Stimulated activated CD4-positive, alpha-beta T cell treated with anti-CD3 and anti-CD28 coated beads, Interleukin-4, amount 100 ng/mL, for 1 hour (primary cell): ENCODE data around the gene P2RY14.

ENCODE experiments used
- DNase-seq: peaks from one replicate; pipeline ENCODE4 v3.0.0-alpha.2; 2020

Gene P2RY14

GRCh38 chr3:151300539-151300938, 22.2 kb upstream of the P2RY14 start:
- no peak for DNase-seq

GRCh38 chr3:151299006-151299405, 20.7 kb upstream of the P2RY14 start:
- DNase-seq: no peak

GRCh38 chr3:151297429-151297828, 19.1 kb upstream of the P2RY14 start:
- DNase-seq: no peak

- no peak for DNase-seq
These were observed 17.9 kb upstream of the P2RY14 start for GRCh38 chr3:151296226-151296625.

GRCh38 chr3:151293127-151293526, 14.8 kb upstream of the P2RY14 start:
- DNase-seq: no peak

GRCh38 chr3:151290673-151291072, 12.3 kb upstream of the P2RY14 start:
- no peak for DNase-seq

- DNase-seq: no peak
These were observed 11.1 kb upstream of the P2RY14 start for GRCh38 chr3:151289445-151289844.

GRCh38 chr3:151285940-151286339, 7.6 kb upstream of the P2RY14 start:
- DNase-seq: no peak

- DNase-seq: no peak
These were observed 5.6 kb upstream of the P2RY14 start for GRCh38 chr3:151283907-151284461.

GRCh38 chr3:151283387-151283786, 5.0 kb upstream of the P2RY14 start:
- no peak for DNase-seq

- no peak for DNase-seq
These were observed 4.6 kb upstream of the P2RY14 start for GRCh38 chr3:151282921-151283320.

- DNase-seq: no peak
These were observed 3.5 kb upstream of the P2RY14 start for GRCh38 chr3:151281671-151282324.

GRCh38 chr3:151276687-151277042, 1.7 kb downstream of the P2RY14 start:
- peak; percentile 8 for DNase-seq

GRCh38 chr3:151276038-151276686, 2.2 kb downstream of the P2RY14 start:
- DNase-seq: no peak

GRCh38 chr3:151275091-151275490, 3.3 kb downstream of the P2RY14 start:
- no peak for DNase-seq

- no peak for DNase-seq
These were observed 8.7 kb downstream of the P2RY14 start for GRCh38 chr3:151269631-151270030.

GRCh38 chr3:151268267-151269235, 9.8 kb downstream of the P2RY14 start:
- no peak for DNase-seq

GRCh38 chr3:151267066-151267465, 11.3 kb downstream of the P2RY14 start:
- DNase-seq: no peak

- no peak for DNase-seq
These were observed 12.5 kb downstream of the P2RY14 start for GRCh38 chr3:151265866-151266265.

- DNase-seq: no peak
These were observed 13.2 kb downstream of the P2RY14 start for GRCh38 chr3:151265166-151265565.

GRCh38 chr3:151264605-151265004, 13.7 kb downstream of the P2RY14 start:
- DNase-seq: no peak

GRCh38 chr3:151262871-151263525, 15.3 kb downstream of the P2RY14 start:
- DNase-seq: no peak

- no peak for DNase-seq
These were observed 18.7 kb downstream of the P2RY14 start for GRCh38 chr3:151259664-151260063.
